Fibroblast of peridontal ligament (primary cell): Measurements from ENCODE around the gene BANF2.

Experiments used
- DNase-seq: peaks from one replicate; pipeline ENCODE4 v3.0.0-alpha.2; 2010; ENCODE audit errors: extremely low read depth

Gene BANF2

DNA sequence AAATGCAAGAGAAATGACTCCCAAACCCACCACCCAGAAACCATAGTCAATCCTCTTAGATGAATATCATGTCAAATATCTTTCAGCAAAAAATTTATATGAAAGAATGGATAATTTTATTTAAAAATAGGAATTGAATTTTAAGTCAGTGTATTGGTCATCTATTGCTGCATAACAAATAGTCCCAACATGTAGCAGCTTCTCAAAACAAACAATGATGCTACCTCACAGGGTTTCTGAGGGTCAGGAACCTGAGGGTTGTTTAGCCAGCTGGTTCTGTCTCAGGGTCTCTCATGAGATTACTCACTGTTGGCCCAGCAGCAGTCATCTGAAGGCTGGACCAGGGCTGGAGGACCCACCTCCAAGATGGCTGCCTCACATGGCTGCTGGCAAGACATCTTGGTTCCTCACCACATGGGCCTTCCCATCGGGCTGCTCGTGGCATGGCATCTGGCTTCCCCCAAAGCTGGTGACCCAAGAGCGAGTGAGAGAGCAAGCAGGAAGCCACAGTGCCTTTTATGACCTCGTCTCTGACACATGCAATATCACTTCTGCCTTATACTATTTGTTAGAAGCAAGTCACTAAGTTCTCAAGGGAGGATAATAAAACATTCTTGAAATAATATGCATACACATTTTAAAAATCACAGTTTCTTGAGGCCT lies 36.3 kb downstream of the BANF2 start:
- DNase-seq: no peak

DNA sequence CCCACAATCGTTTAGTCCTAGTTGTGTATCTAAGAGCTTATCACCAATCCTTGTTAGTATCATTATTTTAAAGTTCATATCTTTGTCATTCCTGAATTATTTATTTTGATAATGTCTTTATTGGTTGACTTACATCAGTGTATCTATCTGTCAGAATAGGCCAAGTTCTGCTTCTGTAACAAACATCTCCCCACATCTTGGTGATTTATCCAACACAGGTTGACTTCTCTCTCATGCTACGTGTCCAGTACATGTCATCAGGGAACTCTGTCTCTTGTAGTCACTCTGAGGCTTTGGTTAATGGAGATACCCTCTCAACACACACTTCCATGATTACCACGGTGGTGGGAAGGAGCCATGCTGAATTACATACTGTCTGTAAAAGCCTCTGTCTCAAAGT lies 38.4 kb downstream of the BANF2 start:
- no peak for DNase-seq

DNA sequence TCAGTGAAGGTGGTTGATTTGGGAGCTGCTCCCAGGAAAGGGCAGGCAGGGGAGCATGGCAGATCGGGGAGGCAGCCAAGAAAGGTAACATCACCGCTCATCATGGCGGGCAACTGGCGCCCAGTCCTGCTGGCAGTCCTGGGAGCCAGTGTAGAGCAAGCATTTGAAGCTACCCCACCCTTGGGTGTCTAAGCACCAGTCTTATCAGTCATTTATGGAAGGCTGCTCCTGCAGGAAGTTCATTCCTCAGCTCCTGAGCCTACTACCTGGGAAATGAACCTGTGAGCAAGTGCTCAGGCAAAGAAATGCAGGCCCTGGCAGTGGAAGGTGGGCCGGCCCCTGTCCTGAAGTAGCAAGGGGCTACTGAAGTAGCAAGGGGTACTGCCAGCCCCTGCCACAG lies 41.5 kb downstream of the BANF2 start:
- DNase-seq: no peak

DNA sequence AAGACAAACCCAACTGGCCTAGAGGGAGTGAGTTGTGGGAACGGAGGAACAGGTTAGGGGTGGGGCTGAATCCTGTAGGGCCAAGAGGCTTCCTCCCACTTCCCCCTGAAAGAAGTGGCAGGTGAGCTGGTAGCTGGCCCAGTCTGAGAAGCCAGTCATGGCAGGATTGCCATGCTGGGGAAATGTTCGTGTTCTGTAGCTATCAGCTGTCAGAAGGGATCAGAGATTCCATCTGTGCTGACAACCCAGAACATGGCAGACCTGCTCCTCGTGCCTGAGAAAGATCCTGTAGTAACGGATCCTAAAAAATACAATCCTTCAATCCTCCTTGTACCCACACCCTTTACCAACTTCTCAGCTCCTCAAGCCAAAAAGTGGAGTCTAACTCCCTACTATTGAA lies 43.0 kb downstream of the BANF2 start:
- no peak for DNase-seq

DNA sequence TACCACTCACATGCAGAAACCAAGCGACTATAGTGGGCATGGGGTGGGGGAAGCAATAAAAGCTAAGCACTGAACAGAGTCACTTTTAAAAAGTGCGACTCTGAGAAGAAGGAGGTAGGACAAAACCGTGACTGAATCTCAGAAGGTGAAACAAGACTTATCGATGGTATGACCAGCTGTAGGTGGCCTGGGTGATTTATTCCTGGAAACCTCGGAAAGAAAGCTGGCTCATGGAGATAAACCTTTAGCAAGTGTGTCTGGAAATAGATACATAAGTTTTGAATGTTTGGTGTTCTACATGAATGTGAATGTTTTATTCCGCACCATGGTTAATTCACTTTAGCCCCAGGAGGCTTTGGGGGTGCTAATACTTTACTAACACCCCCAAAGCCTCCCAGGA lies 43.9 kb downstream of the BANF2 start:
- DNase-seq: no peak

DNA sequence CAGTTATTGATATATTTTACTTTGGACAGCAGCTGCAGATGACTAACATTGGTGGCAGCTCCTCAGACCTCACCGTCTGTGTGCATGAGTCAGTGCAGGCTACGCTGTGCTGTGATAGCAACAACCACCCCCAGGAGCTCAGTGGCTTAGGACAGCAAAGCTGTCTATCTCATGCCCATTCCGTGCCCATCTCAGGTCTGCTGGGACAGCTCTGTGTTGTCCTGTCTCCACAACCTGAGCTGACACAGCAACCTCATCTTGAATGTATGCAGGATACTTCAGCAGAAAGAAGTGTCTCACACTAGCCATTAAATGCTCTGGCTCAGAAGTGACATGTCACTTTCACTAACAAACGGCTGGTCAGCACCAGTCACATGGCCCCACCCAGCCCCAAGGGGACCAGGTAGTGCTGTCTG lies 47.7 kb downstream of the BANF2 start:
- DNase-seq: peak; percentile 81

DNA sequence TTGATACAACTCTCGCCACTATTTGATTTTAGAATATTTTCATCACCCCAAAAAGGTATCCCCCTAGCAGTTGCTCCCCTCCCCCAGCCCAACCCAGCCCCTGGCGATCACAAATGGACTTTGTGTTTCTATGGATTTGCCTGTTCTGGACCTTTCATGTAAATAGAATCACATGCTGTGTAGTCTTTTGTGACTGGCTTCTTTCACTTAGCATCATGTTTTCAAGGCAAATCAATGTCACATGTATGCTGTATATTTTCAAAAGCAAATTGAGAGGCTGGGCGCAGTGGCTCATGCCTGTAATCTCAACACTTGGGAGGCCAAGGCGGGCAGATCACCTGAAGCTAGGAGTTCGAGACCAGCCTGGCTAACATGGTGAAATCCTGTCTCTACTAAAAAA lies 48.5 kb downstream of the BANF2 start:
- no peak for DNase-seq

DNA sequence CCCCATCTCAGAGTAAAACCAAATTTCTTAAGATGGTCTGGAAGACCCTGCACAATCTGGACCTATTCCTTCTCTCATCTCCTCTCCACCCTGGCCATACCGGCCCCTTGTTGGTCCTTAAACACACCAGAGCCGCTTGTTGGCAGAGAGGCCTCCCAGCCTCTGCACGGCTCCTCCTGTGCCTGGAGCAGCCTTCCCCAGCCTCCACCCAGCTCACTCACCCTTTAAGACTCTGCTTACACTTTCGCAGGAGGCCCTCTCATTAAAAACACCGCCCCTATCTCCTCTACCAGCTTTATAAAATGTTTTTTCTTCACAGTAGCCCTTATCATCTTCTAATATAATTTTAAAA lies 49.8 kb downstream of the BANF2 start:
- DNase-seq: no peak

DNA sequence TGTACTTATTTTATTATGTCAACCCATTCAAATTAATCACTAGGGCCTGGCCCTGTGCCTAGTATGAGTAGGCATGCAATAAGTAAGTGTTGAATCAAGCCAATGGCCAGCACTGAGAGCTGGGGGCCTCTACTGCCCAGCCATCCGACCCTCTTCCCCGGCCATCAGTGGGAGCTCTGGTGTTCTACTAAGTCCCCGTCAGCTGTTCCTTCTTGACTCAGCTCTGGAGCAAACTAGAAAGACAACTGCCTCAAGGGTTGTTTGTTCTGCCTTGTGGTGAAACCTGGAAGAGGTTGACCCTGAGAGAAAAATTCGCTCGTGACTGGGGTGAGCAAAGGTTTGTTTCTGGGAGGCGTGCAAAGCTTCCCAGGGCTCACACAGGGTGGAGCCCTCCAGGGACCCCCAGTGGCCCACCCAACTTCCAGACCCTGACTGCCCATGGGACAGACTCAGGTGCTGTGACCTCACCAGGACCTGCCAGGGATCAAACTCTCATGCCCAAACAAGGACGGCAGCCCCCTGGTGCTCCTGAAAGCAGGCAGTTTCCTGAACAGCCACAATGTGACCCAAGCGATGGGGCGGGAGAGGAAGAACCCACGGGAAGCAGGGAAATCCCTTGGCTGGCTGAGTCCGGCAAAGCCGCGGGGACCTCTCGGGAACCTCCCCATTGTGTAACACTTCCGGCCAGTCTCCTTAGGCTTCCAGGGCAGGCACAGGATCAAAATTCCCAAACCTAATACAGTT lies 50.4 kb downstream of the BANF2 start:
- peak; percentile 14 for DNase-seq

DNA sequence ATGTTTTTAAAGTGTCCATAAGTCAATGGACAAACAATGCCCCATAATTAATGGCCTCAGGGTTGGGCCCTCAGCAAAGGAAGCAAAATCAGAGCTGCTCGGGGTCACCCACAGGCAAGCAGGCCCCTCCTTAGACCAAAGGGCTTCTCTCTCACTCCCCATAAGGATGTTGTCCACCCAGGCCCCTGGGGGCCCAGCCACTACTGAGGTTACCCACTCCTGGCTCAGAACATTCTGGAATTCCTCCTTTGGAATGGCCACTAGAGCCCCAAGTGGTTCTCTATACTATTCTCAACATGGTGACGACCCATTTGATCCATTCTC lies 50.9 kb downstream of the BANF2 start:
- DNase-seq: no peak

DNA sequence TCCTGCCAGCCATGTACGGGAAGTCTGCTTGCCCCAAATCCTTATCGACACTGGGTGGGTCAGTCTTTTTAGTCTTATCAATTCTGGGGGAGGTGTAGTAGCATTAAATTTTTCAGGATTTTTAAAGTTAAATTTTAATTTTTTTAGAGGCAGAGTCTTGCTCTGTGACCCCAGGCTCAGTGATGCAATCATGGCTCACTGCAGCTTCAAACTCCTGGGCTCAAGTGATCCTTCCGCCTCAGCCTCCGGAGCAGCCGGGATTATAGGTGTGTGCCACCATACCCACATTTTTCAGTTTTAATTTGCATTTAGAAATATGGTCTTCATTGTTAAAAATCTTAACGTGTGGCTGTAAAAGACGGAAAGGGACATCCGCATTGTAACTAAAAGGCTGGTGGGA lies 51.9 kb downstream of the BANF2 start:
- no peak for DNase-seq

DNA sequence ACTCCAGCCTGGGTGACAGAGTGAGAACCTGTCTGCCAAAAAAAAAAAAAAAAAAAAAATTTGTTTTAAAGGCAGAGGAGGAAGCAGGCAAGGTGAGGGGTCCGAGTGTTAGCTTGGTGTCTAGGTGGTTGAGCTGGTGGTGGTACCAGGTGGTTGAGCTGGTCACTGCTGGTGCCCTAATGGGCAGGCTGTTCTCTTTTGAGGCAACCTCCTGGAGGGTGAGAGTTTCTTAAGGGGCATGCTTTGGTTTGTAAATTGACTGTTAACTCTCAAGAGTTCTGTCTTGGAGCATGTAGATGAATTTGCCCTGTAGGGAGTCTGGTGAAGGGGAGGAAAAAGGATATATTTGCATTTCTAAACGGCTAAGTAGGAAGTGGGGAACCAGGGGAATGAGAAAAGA lies 52.7 kb downstream of the BANF2 start:
- no peak for DNase-seq

DNA sequence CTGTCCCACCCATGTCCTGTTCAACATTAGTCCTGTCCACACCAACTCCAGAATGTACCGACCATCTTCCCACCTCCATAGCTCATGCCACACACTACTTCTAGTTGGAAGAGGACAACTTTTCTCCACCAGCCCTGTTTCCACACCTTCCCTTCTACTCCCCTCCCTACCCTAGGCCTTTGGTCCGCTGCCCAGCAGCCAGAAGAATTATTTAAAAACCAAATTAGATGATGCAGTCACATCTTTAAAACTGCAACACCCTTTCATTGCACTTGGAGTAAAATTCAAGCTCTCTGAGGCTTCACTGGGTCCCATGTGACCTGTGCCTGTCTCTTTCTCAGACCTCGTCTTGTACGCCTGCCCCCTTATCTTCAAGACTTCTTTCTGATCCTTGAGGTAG lies 53.8 kb downstream of the BANF2 start:
- no peak for DNase-seq

DNA sequence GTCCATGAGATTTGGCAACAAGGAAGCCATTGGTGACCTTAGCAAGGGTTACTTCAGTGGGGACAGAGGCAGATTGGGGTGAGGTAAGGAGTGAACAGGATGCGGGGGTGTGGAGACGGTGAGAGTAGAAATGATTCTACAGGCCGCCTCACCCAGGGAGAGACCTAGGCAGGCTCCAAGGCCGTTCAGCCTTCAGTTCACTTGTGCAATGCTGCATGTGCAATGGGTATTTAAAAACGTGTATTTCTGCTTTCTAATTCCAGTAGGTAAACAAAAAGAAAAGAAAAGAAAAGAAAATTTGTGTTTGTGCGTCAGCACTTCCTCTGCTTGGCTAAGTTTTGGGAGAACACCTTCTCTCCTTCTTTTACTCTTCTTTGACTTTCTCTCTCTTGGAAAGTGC lies 56.8 kb downstream of the BANF2 start:
- no peak for DNase-seq

DNA sequence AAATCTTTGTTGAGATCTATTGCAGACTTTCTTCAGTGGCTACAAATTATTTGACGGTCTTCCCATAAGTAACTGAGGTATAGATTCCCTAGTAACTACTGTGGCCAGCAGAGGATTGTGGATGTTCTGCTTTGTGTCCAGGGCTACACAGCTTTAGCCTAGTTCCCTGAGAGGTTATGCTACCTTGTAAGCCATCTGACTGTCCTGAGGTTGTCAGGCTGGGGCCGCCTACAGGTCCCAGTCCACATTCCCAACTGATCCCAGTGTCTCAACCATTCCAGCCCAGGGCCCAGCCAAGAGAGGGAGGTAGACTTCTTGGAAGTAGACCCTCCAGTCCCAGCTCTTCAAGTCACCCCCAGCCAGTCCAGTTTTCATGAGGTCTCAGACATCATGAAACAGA lies 57.7 kb downstream of the BANF2 start:
- no peak for DNase-seq

DNA sequence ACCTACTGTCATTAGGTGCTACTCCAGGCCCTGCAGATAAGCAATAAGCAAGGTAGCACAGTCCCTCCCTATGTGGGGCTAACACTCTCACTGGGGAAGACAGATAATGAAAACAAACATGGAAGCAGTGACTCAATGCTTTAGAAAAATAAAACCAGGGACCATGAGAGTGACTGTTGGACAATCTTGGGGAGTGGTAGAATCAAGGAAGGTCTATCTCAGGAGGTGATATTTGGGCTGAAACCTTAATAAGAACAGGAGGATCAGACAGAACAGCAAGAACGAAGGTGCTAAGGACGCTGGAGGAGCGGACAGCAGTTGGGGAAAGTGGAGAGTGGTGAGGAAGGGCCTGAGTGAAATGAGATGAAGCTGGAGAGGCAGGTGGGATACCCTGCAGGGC lies 58.2 kb downstream of the BANF2 start:
- no peak for DNase-seq

DNA sequence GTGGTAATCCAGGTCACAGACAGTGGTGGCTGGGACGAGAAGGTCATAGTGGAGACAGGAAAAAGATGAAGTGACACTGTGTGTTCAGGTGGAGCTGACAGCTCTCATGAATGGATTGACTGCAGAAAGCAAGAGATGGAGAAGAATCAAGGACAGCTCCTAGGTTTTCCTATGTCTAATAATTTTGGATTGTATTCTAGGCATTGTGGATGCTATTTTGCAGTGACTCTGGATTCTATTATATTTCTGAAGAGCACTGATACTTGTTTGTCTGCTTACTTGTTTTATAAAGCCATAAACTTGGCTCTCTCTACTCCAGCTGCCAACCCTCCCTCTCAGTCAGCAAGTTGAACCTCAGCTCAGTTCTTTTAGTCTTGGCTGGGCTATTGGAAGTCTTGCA lies 58.7 kb downstream of the BANF2 start:
- no peak for DNase-seq

DNA sequence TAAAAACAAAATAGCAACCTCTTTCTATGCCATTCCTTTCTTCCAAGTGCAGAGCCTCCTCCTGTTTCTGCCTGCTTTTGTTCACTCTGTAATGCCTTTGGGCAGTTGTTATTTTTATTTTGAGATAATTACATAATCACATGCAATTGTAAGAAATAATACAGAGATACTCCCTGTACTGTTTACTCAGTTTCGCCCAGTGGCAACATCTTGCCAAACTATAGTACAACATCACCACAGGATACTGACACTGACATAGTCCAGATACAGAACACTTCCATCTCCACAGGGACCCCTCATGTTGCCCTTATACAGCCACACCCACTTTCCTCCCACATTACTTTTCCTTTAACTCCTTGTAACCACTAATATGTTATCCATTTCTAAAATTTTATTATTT lies 59.7 kb downstream of the BANF2 start:
- no peak for DNase-seq

DNA sequence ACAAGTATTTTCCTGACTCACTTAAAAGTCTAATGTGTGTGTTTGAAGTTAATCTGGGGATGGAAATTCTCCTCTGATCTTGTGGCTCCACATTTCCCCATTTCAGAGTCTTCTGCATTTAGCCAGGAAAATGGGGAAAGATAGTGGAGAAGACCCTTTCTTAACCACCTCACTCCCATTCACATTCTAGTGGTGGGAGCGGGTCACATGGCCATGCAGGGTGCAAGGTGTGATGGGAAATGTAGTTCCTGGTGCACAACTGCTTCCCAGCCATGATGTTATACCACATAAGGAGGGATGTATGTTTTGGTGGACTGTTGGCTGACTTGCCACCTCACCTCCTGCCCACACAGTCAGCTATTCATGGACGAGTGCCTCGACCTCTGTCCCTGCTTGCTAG lies 61.8 kb downstream of the BANF2 start:
- no peak for DNase-seq

DNA sequence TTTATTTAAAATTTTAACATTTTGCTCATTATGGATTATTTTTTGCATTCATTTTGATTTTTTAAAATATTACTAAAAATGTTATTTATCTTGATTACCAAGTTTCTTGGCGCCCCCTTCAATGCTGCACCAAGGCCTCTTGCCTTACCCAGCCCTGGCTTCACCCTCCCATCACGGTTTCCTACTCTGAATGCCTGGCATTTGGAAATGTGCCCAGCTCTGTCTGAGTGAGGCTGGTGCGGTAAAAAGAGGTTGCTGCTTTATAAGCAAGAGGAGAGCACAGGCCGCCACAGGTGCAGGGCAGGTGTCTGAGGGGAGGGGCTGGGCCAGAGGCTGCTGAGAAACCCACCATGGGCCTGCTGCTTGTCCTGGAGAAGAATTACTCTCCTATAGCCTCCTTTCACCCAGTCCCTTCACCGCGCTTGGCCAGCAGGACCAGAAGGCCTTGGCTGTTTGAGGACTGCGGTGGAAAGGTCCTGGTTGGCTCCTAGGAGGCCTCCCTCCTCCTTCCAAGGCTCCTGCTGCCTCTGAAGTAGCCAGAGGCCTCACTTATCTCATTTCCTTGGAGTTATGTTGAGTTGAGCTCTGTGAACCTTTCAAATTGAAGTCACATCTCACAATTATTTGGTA lies 62.6 kb downstream of the BANF2 start:
- no peak for DNase-seq

DNA sequence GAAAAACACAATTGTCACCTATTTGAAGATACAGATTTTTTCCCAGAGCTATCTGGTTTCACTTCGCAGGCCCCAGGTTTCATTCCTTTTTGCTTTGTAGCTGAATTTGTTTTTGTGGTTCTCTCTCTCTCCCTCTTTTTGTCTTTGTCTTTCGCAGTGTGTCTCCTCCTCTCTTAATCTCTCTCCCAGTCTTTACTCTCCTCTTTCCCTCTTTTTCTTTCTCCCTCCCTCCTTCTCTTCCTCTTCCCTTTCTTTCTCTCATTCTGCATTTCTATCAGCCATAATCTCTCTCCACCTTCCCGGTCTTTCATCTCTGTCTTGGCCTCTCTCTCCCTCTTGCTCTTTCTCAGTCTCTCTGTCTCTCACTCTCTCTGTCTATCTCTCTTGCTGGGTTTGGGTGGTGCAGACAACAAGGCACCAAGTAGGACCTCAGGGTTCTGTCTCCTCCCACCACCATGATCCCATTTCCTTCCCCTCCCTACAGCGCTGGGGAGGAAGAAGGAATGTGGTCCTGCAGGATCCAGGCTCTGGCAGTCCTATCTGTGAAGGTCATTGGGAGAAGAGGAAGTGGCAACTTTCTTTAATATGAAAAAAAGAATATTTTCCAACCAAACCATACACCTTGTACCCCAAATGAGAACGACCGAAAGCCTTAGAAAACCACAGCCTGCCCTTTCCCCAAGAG lies 63.2 kb downstream of the BANF2 start:
- no peak for DNase-seq

DNA sequence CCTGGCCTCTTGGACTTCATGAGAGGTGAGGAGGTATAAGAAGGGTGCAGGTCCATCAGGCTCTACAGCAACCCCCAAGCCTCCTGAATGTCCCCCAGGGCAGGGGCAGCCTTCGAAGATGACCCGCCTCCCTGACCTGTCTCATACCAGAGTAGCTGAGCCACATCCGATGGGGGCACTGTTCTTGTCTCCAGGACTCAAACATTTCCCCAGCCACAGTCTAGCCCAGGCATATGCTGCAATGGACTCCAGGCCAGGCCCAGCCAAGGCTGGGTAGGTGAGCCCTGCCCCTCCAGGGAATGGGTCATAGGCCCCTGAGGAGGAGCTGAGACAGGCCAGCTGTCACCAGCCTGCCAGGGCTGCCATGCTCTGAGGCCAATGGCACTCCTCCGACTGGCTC lies 65.3 kb downstream of the BANF2 start:
- no peak for DNase-seq

DNA sequence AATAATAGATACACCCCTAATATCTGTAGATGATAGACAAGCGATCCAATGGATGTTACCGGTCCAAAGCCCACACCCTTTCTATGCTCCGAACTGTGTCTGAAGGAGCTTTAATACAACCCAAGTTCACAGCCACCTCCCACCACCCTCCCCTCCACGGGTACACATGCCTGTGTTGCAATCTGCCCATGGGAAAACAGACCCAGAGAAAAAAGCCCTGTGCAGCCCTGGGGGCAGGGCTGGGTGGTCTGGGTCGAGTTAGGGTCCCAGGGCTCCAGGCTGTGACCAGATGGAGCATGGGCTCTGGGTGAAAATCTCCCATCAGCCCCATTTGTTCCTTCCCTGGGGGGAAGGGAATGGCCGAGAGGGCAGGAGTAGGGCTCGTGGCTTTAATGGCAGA lies 65.8 kb downstream of the BANF2 start:
- no peak for DNase-seq
